H1 (cell line): Measurements from ENCODE around the gene WDR1. TPM values are rescaled to one million over a fixed set of nuclear protein-coding genes. Genes with fewer than 3 reads are reported as not detected.

ENCODE experiments used
- CTCF ChIA-PET: fragments of 300-600 bp; sonication (Branson Sonifier 250); formaldehyde crosslinking; loops from one replicate; lab custom pipeline; 2021; ENCODE audit not compliant: partially characterized antibody; lab: Charles Lee
- POLR2A ChIA-PET: fragments of 300-600 bp; sonication (Branson Sonifier 250); formaldehyde crosslinking; loops from one replicate; lab custom pipeline; 2021; ENCODE audit warnings: inconsistent platforms; ENCODE audit not compliant: partially characterized antibody; lab: Charles Lee
- DNase-seq, 2 experiments: peaks; one replicate each; pipeline versions ENCODE4 v3.0.0 to v3.0.0-alpha.2; 2010 to 2022; ENCODE audit warnings: low spot score in 2 of 2, low read depth in 1 of 2, mixed read lengths in 1 of 2
- FAIRE-seq: peaks from 2 replicates; lab custom pipeline; 2011; peaks lifted over from hg19 to GRCh38; lab: Jason Lieb, UNC
- H2AFZ ChIP-seq: 2 replicates; pipeline ENCODE4 v1.8.1; 2012; ENCODE audit warnings: low read length, inconsistent platforms
- H2AK5ac ChIP-seq: 2 replicates; pipeline ENCODE4 v1.6.1; 2013; ENCODE audit warnings: low read depth, low read length
- H2BK120ac ChIP-seq: replicated peaks from 2 replicates; pipeline ENCODE3; 2013; ENCODE audit warnings: low read depth, low read length, inconsistent platforms
- H2BK12ac ChIP-seq: 2 replicates; pipeline ENCODE4 v1.6.1; 2013; ENCODE audit warnings: low read depth, low read length
- H2BK15ac ChIP-seq: 2 replicates; pipeline ENCODE4 v1.6.1; 2013; ENCODE audit warnings: low read length
- H2BK20ac ChIP-seq: 2 replicates; pipeline ENCODE4 v1.6.1; 2013; ENCODE audit warnings: low read length
- H2BK5ac ChIP-seq: 2 replicates; pipeline ENCODE4 v1.6.1; 2013; ENCODE audit warnings: low read depth, low read length
- H3K14ac ChIP-seq: 2 replicates; pipeline ENCODE4 v1.6.1; 2013; ENCODE audit warnings: inconsistent platforms; ENCODE audit not compliant: insufficient read length
- H3K18ac ChIP-seq: 2 replicates; pipeline ENCODE4 v1.6.1; 2013; ENCODE audit warnings: low read length; ENCODE audit errors: extremely low read depth
- H3K23ac ChIP-seq: 2 replicates; pipeline ENCODE4 v1.6.1; 2013; ENCODE audit warnings: inconsistent platforms; ENCODE audit not compliant: insufficient read length
- H3K23me2 ChIP-seq: 2 replicates; pipeline ENCODE4 v1.6.1; 2013; ENCODE audit warnings: low read depth, low read length
- H3K27ac ChIP-seq: 2 replicates; pipeline ENCODE4 v1.6.1; 2011; ENCODE audit warnings: low read depth, low read length, inconsistent platforms
- H3K27me3 ChIP-seq, 4 experiments: replicated peaks in 1 of 4; 1 replicate in 1 of 4; 2 replicates in 3 of 4; pipeline versions ENCODE4 v1.6.1 to v1.8.1; 2011 to 2013; ENCODE audit warnings: low read length in 3 of 4, mild to moderate bottlenecking in 3 of 4, inconsistent platforms in 2 of 4, mixed read lengths in 2 of 4, moderate library complexity in 1 of 4; ENCODE audit not compliant: control insufficient read depth in 3 of 4, insufficient read depth in 3 of 4; ENCODE audit errors: extremely low read depth in 1 of 4
- H3K36me3 ChIP-seq, 4 experiments: 2 replicates each; pipeline versions ENCODE4 v1.6.1 to v1.8.1; 2011 to 2013; ENCODE audit warnings: mild to moderate bottlenecking in 4 of 4, low read length in 3 of 4, moderate library complexity in 2 of 4, control low read depth in 1 of 4, inconsistent platforms in 1 of 4; ENCODE audit not compliant: insufficient read depth in 4 of 4, control insufficient read depth in 2 of 4
- H3K4ac ChIP-seq: replicated peaks from 2 replicates; pipeline ENCODE3; 2013; ENCODE audit warnings: low read length, low read depth, mixed read lengths, inconsistent platforms; ENCODE audit not compliant: insufficient read length
- H3K4me1 ChIP-seq, 4 experiments: replicated peaks in 1 of 4; 1 replicate in 1 of 4; 2 replicates in 3 of 4; pipeline versions ENCODE4 v1.6.1 to v1.8.1; 2011 to 2013; ENCODE audit warnings: low read length in 3 of 4, inconsistent platforms in 2 of 4, mixed read lengths in 1 of 4; ENCODE audit not compliant: insufficient read depth in 4 of 4, control insufficient read depth in 3 of 4
- H3K4me2 ChIP-seq, 2 experiments: 2 replicates each; pipeline versions ENCODE4 v1.6.1 to v1.8.1; 2011 to 2013; ENCODE audit warnings: low read depth in 2 of 2, low read length in 2 of 2, control low read depth in 1 of 2, inconsistent platforms in 1 of 2, mild to moderate bottlenecking in 1 of 2; ENCODE audit not compliant: insufficient read depth in 1 of 2
- H3K4me3 ChIP-seq, 4 experiments: fragments of 200-600, 300-600 bp in 1 of 4; sonication (generic), shearing (Covaris generic), sonication (Bioruptor Twin) in 1 of 4; 2 replicates each; pipeline versions ENCODE4 v1.5.1 to v1.8.1; 2011 to 2016; ENCODE audit warnings: low read length in 4 of 4, low read depth in 3 of 4, control low read depth in 2 of 4, inconsistent platforms in 2 of 4, mild to moderate bottlenecking in 2 of 4, mixed read lengths in 1 of 4, moderate library complexity in 1 of 4; ENCODE audit not compliant: insufficient read depth in 2 of 4; ENCODE audit errors: extremely low read depth in 1 of 4
- H3K56ac ChIP-seq: replicated peaks from 2 replicates; pipeline ENCODE3; 2013; ENCODE audit warnings: low read depth, mild to moderate bottlenecking, mixed read lengths, low read length, inconsistent platforms; ENCODE audit not compliant: insufficient read length
- H3K79me1 ChIP-seq: 2 replicates; pipeline ENCODE4 v1.6.1; 2013; ENCODE audit warnings: low read depth, low read length, control low read depth
- H3K79me2 ChIP-seq, 2 experiments: 2 replicates each; pipeline versions ENCODE4 v1.6.1 to v1.8.1; 2012 to 2013; ENCODE audit warnings: low read length in 2 of 2, mild to moderate bottlenecking in 2 of 2, inconsistent platforms in 1 of 2; ENCODE audit not compliant: insufficient read depth in 2 of 2, control insufficient read depth in 1 of 2
- H3K9ac ChIP-seq, 4 experiments: replicated peaks in 1 of 4; 1 replicate in 1 of 4; 2 replicates in 3 of 4; pipeline versions ENCODE4 v1.6.1 to v1.8.1; 2011 to 2013; ENCODE audit warnings: low read depth in 3 of 4, low read length in 3 of 4, control low read depth in 2 of 4, mild to moderate bottlenecking in 2 of 4, moderate library complexity in 2 of 4, inconsistent platforms in 1 of 4; ENCODE audit errors: extremely low read depth in 1 of 4
- H3K9me3 ChIP-seq, 2 experiments: 2 replicates each; pipeline versions ENCODE4 v1.6.1 to v1.8.1; 2012 to 2013; ENCODE audit warnings: mild to moderate bottlenecking in 2 of 2, moderate library complexity in 2 of 2, control low read depth in 1 of 2, inconsistent platforms in 1 of 2, low read depth in 1 of 2, low read length in 1 of 2, mixed read lengths in 1 of 2; ENCODE audit not compliant: insufficient read depth in 2 of 2
- H4K20me1 ChIP-seq, 2 experiments: replicated peaks in 1 of 2; 2 replicates each; pipeline versions ENCODE3 to v1.8.1; 2011 to 2013; ENCODE audit warnings: inconsistent platforms in 2 of 2, low read length in 2 of 2, mild to moderate bottlenecking in 1 of 2; ENCODE audit not compliant: insufficient read depth in 2 of 2, control insufficient read depth in 1 of 2
- H4K5ac ChIP-seq: 2 replicates; pipeline ENCODE4 v1.6.1; 2013; ENCODE audit warnings: low read length, low read depth, mixed read lengths, inconsistent platforms; ENCODE audit not compliant: insufficient read length
- H4K8ac ChIP-seq: 2 replicates; pipeline ENCODE4 v1.8.0; 2013; ENCODE audit warnings: mild to moderate bottlenecking, moderate library complexity, low read length, inconsistent platforms; ENCODE audit not compliant: insufficient read depth; ENCODE audit errors: extremely low read depth
- H4K91ac ChIP-seq: replicated peaks from 2 replicates; pipeline ENCODE3; 2013; ENCODE audit warnings: low read length, mixed read lengths, inconsistent platforms; ENCODE audit not compliant: insufficient read length
- ASH2L ChIP-seq: fragments of 200-600, 300-600 bp; sonication (generic); IDR thresholded peaks from one replicate; pipeline ENCODE4 v1.7.1; 2017; ENCODE audit warnings: low read length
- CREB1 ChIP-seq: IDR thresholded peaks from 2 replicates; pipeline ENCODE4 v1.6.1; 2012; ENCODE audit warnings: inconsistent platforms
- GTF2F1 ChIP-seq: IDR thresholded peaks from 2 replicates; pipeline ENCODE4 v1.6.1; 2012; ENCODE audit warnings: low read depth, low read length, improper control_type of control experiment, borderline replicate concordance
- MAX ChIP-seq: IDR thresholded peaks from 2 replicates; pipeline ENCODE4 v1.6.1; 2012; ENCODE audit warnings: inconsistent platforms
- NRF1 ChIP-seq: IDR thresholded peaks from 2 replicates; pipeline ENCODE4 v1.6.1; 2011; ENCODE audit warnings: mild to moderate bottlenecking, low read depth, low read length, improper control_type of control experiment
- RXRA ChIP-seq: IDR thresholded peaks from 2 replicates; pipeline ENCODE4 v1.6.1; 2011; ENCODE audit warnings: low read depth, mild to moderate bottlenecking, low read length, moderate library complexity; ENCODE audit not compliant: insufficient read depth
- SP1 ChIP-seq: IDR thresholded peaks from 2 replicates; pipeline ENCODE4 v1.6.1; 2011; ENCODE audit warnings: low read depth, low read length
- SP2 ChIP-seq: IDR thresholded peaks from 2 replicates; pipeline ENCODE4 v1.6.1; 2012; ENCODE audit warnings: mild to moderate bottlenecking, low read length, inconsistent platforms
- SP4 ChIP-seq: IDR thresholded peaks from 2 replicates; pipeline ENCODE4 v1.6.1; 2012; ENCODE audit warnings: low read length, inconsistent platforms
- SUZ12 ChIP-seq: fragments of 200-600 bp; sonication (generic); IDR thresholded peaks from 2 replicates; pipeline ENCODE4 v1.6.1; 2012; ENCODE audit warnings: mild to moderate bottlenecking, inconsistent platforms, low read length, moderate library complexity, mixed read lengths
- WGBS, 2 experiments: shearing (Covaris generic) in 1 of 2; methylation state at CpG; one replicate each; pipeline versions ENCODE4 v1.1.6 to v1.1.7; 2013 to 2015; ENCODE audit warnings: low lambda C conversion rate in 2 of 2, mixed read lengths in 2 of 2, inconsistent platforms in 1 of 2, low coverage in 1 of 2, missing lambda C conversion rate in 1 of 2; ENCODE audit not compliant: insufficient replicate concordance in 2 of 2, insufficient coverage in 1 of 2, insufficient read length in 1 of 2; ENCODE audit errors: extremely low coverage in 1 of 2, missing lambda C conversion rate in 1 of 2; 5-methylcytosine and 5-hydroxymethylcytosine counted together
- polyA plus RNA-seq, 7 experiments: library from polyadenylated mRNA; depleted of rRNA in 3 of 7; stranded (reverse) in 5 of 7; unstranded in 2 of 7; fragments of >200 nt in 5 of 7; fragments of 200-250 nt in 2 of 7; gene quantifications; 1 replicate in 5 of 7; 2 replicates in 1 of 7; 4 replicates in 1 of 7; pipeline versions ENCODE4 v1.2.1 to v1.2.3, GENCODE V29; 2011 to 2013; ENCODE audit warnings: missing spikeins in 2 of 7, mixed read lengths in 2 of 7
- total RNA-seq: library from RNA; stranded (reverse); fragmentation: NEBNext Ultra II Directional; extraction: Animal tissue kit (Norgen Biotek cat#: 25700); gene quantifications from 2 replicates; pipeline ENCODE4 v1.2.1, GENCODE V29; 2021

The WDR1 gene
- total and polyA plus RNA-seq, 2 of the 8 experiments (the other 6 are each of a cell fraction or from before 2014, with no cell fraction given), result 315 to 377 TPM

DNA sequence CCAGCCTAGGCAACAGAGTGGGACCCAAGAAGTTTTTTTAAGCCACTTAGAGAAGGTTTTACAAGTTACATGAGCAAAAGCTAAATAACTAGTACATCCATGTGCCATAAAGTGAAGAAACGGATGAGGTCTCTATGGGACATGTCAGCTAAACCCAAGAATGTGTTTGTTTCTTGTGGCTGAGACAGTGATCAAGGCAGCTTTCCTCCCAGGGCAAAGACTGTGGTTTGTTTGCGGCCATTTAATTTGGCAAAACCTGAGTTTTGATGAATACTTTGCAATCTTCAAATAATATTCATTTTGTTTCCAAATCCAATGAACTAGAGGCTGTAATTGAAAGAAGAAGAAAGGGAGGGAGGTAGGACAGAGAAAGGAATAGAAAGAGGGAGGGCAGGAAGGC, 50.4 kb downstream of the WDR1 start:
- no peak overlapping the region for H3K4me3 ChIP-seq
- H3K56ac ChIP-seq, result no peak overlapping the region
- H3K36me3 ChIP-seq, result no peaks in the 10 kb centered on the region; a peak in 2 of 8 replicates
- ChIA-PET CTCF (interaction anchor here (1.3 to 2.5 kb wide), 5 partner anchors 22 to 148 kb away, joined by 3 to 6 read pairs (median 4); no protein-coding TSS in a partner anchor), POLR2A (interaction anchor here (2.6 to 3.7 kb wide), 3 partner anchors 11 to 48 kb away, joined by 9 to 18 read pairs (median 9); no protein-coding TSS in a partner anchor)
- no peak for FAIRE-seq
- no peaks in the 10 kb centered on the region for H3K79me2 ChIP-seq
- H3K4me2 ChIP-seq, result no peak overlapping the region
- H4K8ac ChIP-seq, result no peak overlapping the region
- H3K9me3 ChIP-seq, result no peaks in the 10 kb centered on the region
- peaks cover 0 to 2% of the 10 kb centered on the region in 2 experiments for H4K20me1 ChIP-seq
- no peak overlapping the region for H4K91ac ChIP-seq
- H3K4ac ChIP-seq, result no peak overlapping the region
- no peak overlapping the region for H3K27ac ChIP-seq
- H3K27me3 ChIP-seq, result no peaks in the 10 kb centered on the region
- peaks cover 0 to 10% (median 3%) of the 10 kb centered on the region in 4 experiments; a peak in 4 of 7 replicates for H3K4me1 ChIP-seq
- H2BK15ac ChIP-seq, result no peak overlapping the region
- H2BK120ac ChIP-seq, result no peak overlapping the region
- no peaks in the 10 kb centered on the region for H3K79me1 ChIP-seq
- 62% methylated on average over 2 of the region's 2 CpGs; no CpG with 5 or more reads in 1 of the 2 experiments for WGBS, 2 experiments
- H2AK5ac ChIP-seq, result no peak overlapping the region
- no peak overlapping the region for H2BK12ac ChIP-seq
- H2BK20ac ChIP-seq, result no peak overlapping the region
- H2BK5ac ChIP-seq, result no peak overlapping the region
- no peak overlapping the region for H3K14ac ChIP-seq
- no peak overlapping the region for H3K18ac ChIP-seq
- H3K23ac ChIP-seq, result no peak overlapping the region
- H3K9ac ChIP-seq, result no peak overlapping the region
- DNase-seq, result no peak
- no peak overlapping the region for H2AFZ ChIP-seq
- H3K23me2 ChIP-seq, result no peaks in the 10 kb centered on the region
- H4K5ac ChIP-seq, result no peak overlapping the region
- TF ChIP-seq SUZ12 (no peak), CREB1 (no peak), NRF1 (no peak), SP4 (no peak), GTF2F1 (no peak), SP1 (no peak), RXRA (no peak), SP2 (no peak), ASH2L (no peak), MAX (no peak)
